Liver (tissue), 9 donors: ENCODE data around the gene HTR3B. TPM values are rescaled to one million over a fixed set of nuclear protein-coding genes. Genes with fewer than 3 reads are reported as not detected.

Experiments used
- DNase-seq: peaks from one replicate; pipeline ENCODE4 v3.0.0-alpha.2; 2017; ENCODE audit warnings: low spot score
- H3K27ac ChIP-seq, 2 donors: one replicate each; pipeline ENCODE4 v1.7.0; 2013; ENCODE audit warnings: inconsistent platforms in 2 of 2, low read length in 2 of 2, control low read depth in 1 of 2, low read depth in 1 of 2, mild to moderate bottlenecking in 1 of 2
- H3K27me3 ChIP-seq, 4 donors: one replicate each; pipeline versions ENCODE4 v1.6.1 to v1.7.0; 2013; ENCODE audit warnings: low read length in 3 of 4, inconsistent platforms in 1 of 4, mild to moderate bottlenecking in 1 of 4, moderate library complexity in 1 of 4; ENCODE audit not compliant: control insufficient read depth in 4 of 4, insufficient read depth in 4 of 4
- H3K36me3 ChIP-seq, 4 donors: one replicate each; pipeline versions ENCODE4 v1.6.1 to v1.7.0; 2013; ENCODE audit warnings: low read length in 3 of 4, mild to moderate bottlenecking in 3 of 4, low read depth in 1 of 4, moderate library complexity in 1 of 4; ENCODE audit not compliant: control insufficient read depth in 4 of 4, insufficient read depth in 3 of 4
- H3K4me1 ChIP-seq, 4 donors: one replicate each; pipeline versions ENCODE4 v1.6.1 to v1.7.0; 2013; ENCODE audit warnings: low read length in 3 of 4, mild to moderate bottlenecking in 3 of 4, moderate library complexity in 1 of 4; ENCODE audit not compliant: control insufficient read depth in 4 of 4, insufficient read depth in 4 of 4
- H3K4me3 ChIP-seq, 3 donors: one replicate each; pipeline versions ENCODE4 v1.6.1 to v1.7.0; 2013; ENCODE audit warnings: low read length in 3 of 3, control low read depth in 1 of 3, low read depth in 1 of 3, mild to moderate bottlenecking in 1 of 3
- H3K9ac ChIP-seq, 2 donors: one replicate each; pipeline ENCODE4 v1.7.0; 2013; ENCODE audit warnings: low read length in 2 of 2, mild to moderate bottlenecking in 2 of 2, moderate library complexity in 2 of 2, control low read depth in 1 of 2, low read depth in 1 of 2
- H3K9me3 ChIP-seq, 4 donors: one replicate each; pipeline versions ENCODE4 v1.6.1 to v1.7.0; 2013; ENCODE audit warnings: low read length in 3 of 4; ENCODE audit not compliant: control insufficient read depth in 4 of 4
- EGR1 ChIP-seq, 2 donors: IDR thresholded peaks; 2 replicates each; pipeline ENCODE4 v1.6.1; 2016 to 2018; ENCODE audit warnings: antibody characterized with exemption in 2 of 2, low read depth in 2 of 2
- FOXA1 ChIP-seq: IDR thresholded peaks from 2 replicates; pipeline ENCODE4 v1.6.1; 2016; ENCODE audit warnings: antibody characterized with exemption
- FOXA2 ChIP-seq: IDR thresholded peaks from 2 replicates; pipeline ENCODE4 v1.6.1; 2016; ENCODE audit warnings: antibody characterized with exemption
- GABPA ChIP-seq, 2 donors: IDR thresholded peaks in 1 of 2; conservative IDR thresholded peaks in 1 of 2; 2 replicates each; pipeline ENCODE4 v1.6.1; 2016; ENCODE audit warnings: antibody characterized with exemption in 2 of 2, mild to moderate bottlenecking in 1 of 2, moderate library complexity in 1 of 2
- HNF4G ChIP-seq: IDR thresholded peaks from 2 replicates; pipeline ENCODE4 v1.6.1; 2016; ENCODE audit warnings: antibody characterized with exemption
- JUND ChIP-seq, 2 donors: IDR thresholded peaks; 2 replicates each; pipeline ENCODE4 v1.6.1; 2016; ENCODE audit warnings: antibody characterized with exemption in 2 of 2
- NR2F2 ChIP-seq: IDR thresholded peaks from 2 replicates; pipeline ENCODE4 v1.6.1; 2016; ENCODE audit warnings: antibody characterized with exemption
- RAD21 ChIP-seq, 2 donors: IDR thresholded peaks; 2 replicates each; pipeline ENCODE4 v1.6.1; 2016; ENCODE audit warnings: antibody characterized with exemption in 2 of 2, mild to moderate bottlenecking in 2 of 2
- RXRA ChIP-seq, 2 donors: IDR thresholded peaks; 2 replicates each; pipeline ENCODE4 v1.6.1; 2017 to 2018; ENCODE audit warnings: antibody characterized with exemption in 2 of 2, mild to moderate bottlenecking in 1 of 2
- SP1 ChIP-seq: IDR thresholded peaks from 2 replicates; pipeline ENCODE4 v1.6.1; 2018; ENCODE audit warnings: antibody characterized with exemption, mild to moderate bottlenecking
- YY1 ChIP-seq: IDR thresholded peaks from 2 replicates; pipeline ENCODE4 v1.6.1; 2016; ENCODE audit warnings: antibody characterized with exemption, mild to moderate bottlenecking
- WGBS: extraction: QIAGEN DNeasy Blood & Tissue Kit; methylation state at CpG from one replicate; pipeline ENCODE4 v1.1.7; 2013; 5-methylcytosine and 5-hydroxymethylcytosine counted together
- polyA plus RNA-seq, 2 donors: library from polyadenylated mRNA; stranded (reverse) in 1 of 2; unstranded in 1 of 2; fragments of 200-250 nt in 1 of 2; fragments of >200 nt in 1 of 2; fragmentation: Nextera tagmentation in 1 of 2; extraction: Ambion mirVana in 1 of 2; gene quantifications; one replicate each; pipeline versions ENCODE4 v1.2.1 to v1.2.3, GENCODE V29; 2013 to 2015
- total RNA-seq, 2 donors: library from RNA; depleted of rRNA; stranded (reverse); fragments of >200 nt; gene quantifications; one replicate each; pipeline ENCODE4 v1.2.3, GENCODE V29; 2014
- TF ChIP-seq, protein P1 (sequence below): IDR thresholded peaks from 2 replicates; pipeline ENCODE4 v1.6.1; 2016; ENCODE audit warnings: antibody characterized with exemption
- TF ChIP-seq, protein P2 (sequence below): IDR thresholded peaks from 2 replicates; pipeline ENCODE4 v1.6.1; 2016; ENCODE audit warnings: antibody characterized with exemption
- TF ChIP-seq, protein P3 (sequence below): fragments of 150-350 bp; IDR thresholded peaks from 2 replicates; pipeline ENCODE4 v1.5.1; 2017; ENCODE audit warnings: improper control_type of control experiment, low read depth, low read length; ENCODE audit not compliant: missing input control
- donor health status: healthy.
- donor health status: healthy.
- donor health status: healthy.
- donor health status: healthy.
- donor health status: healthy.

The HTR3B gene
- total and polyA plus RNA-seq, 4 donors, result not detected

DNA sequence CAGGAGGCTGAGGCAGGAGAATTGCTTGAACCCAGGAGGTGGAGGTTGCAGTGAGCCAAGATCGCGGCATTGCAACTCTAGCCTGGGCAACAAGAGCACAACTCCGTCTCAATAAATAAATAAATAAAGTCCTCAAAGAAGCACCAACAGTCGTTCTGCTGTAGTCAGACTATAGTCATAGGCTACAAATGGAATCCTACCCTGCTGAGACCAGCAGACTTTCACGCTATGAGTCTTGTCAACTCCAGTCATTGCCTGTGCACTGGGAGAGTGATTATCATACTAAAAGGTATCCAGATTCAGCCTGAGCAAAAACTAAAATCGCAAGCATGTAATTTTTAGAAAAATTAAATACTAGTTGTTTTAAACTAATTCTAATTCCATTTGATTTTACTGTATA lies 48.8 kb upstream of the HTR3B start (continued):
- no peak for TF ChIP-seq JUND (IDR thresholded peaks at IDR 0.05)
- no peak for TF ChIP-seq RXRA (IDR thresholded peaks at IDR 0.05)
- TF ChIP-seq EGR1 (IDR thresholded peaks at IDR 0.05; ENCODE audit: low read depth in 2 of 2), result no peak
- no peak for TF ChIP-seq NR2F2
- TF ChIP-seq SP1, result no peak

DNA sequence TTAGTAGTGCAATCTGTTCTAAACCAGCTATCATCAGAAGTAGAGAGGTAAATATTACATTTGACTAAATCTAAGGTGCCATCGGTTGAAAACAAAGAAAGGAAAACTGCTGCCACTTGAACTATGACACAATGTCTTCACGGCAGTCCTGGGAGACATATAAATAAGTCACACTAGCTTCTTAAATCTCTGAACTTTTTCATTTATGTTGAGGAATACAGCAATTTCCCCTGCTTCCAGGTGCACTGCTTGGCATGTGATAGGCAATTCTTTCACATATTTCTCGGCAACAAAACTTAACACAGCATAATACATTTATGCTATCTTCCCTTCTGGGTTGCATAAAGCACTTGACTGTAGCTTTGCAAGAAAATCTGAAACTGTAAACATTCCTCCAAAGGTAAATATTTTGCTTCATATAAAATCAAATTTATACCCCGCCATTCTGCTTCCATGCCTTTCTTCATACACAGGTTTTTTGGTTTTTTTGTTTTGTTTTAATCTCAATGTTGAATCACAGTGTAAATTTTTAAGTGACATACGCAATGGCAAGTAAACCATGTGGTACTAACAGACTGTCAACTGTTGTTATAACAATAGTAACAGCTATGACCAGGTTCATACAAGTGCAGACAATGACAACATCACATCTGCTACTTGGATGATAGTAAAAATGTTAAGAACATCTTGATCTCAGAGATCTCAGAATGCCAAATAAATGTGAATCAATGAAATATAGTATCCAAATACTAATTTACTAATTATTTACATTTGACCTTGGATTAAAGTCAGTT lies 47.4 kb upstream of the HTR3B start:
- no peak overlapping the region for H3K27ac ChIP-seq
- H3K36me3 ChIP-seq, result peaks cover 0 to 3% (median 0%) of the 10 kb centered on the region in 4 donors
- no peak for DNase-seq
- 63% methylated on average over 5 of the region's 5 CpGs for whole genome bisulfite sequencing
- no peak overlapping the region for H3K4me3 ChIP-seq
- peaks cover 3 to 11% (median 5%) of the 10 kb centered on the region in 4 donors for H3K4me1 ChIP-seq
- TF ChIP-seq RXRA (IDR thresholded peaks at IDR 0.05) (no peak), NR2F2 (no peak), GABPA (IDR thresholded peaks at IDR 0.05 in 1 of 2, conservative IDR thresholded peaks at IDR 0.05 in 1 of 2) (no peak)
- TF ChIP-seq, protein P1, sequence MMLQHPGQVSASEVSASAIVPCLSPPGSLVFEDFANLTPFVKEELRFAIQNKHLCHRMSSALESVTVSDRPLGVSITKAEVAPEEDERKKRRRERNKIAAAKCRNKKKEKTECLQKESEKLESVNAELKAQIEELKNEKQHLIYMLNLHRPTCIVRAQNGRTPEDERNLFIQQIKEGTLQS, result no peak
- TF ChIP-seq, protein P2, sequence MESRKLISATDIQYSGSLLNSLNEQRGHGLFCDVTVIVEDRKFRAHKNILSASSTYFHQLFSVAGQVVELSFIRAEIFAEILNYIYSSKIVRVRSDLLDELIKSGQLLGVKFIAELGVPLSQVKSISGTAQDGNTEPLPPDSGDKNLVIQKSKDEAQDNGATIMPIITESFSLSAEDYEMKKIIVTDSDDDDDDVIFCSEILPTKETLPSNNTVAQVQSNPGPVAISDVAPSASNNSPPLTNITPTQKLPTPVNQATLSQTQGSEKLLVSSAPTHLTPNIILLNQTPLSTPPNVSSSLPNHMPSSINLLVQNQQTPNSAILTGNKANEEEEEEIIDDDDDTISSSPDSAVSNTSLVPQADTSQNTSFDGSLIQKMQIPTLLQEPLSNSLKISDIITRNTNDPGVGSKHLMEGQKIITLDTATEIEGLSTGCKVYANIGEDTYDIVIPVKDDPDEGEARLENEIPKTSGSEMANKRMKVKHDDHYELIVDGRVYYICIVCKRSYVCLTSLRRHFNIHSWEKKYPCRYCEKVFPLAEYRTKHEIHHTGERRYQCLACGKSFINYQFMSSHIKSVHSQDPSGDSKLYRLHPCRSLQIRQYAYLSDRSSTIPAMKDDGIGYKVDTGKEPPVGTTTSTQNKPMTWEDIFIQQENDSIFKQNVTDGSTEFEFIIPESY, result no peak
- no peaks in the 10 kb centered on the region for H3K27me3 ChIP-seq
- no peaks in the 10 kb centered on the region for H3K9me3 ChIP-seq
- no peak overlapping the region for H3K9ac ChIP-seq

DNA sequence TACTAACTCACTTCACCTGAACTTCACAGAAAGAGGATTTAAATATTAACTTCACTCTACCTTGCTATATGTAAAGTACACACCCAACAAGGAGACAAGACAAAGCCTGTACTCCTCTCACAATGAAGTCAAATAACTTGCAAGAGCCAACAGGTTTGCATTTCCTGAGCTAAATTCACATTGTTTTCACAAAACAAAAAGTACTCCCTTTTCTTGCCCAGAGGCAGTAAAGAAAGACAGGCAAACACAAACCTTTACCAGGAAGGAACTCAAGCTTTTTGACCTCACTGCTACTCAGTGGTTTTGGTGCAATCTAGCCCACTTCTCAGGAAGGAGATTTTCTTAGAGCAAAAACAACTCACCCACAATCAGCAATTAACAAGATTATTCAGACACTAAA lies 44.9 kb upstream of the HTR3B start:
- Histone ChIP-seq H3K27ac (no peak overlapping the region), H3K36me3 (no peaks in the 10 kb centered on the region)
- TF ChIP-seq YY1, result no peak
- TF ChIP-seq EGR1 (IDR thresholded peaks at IDR 0.05; ENCODE audit: low read depth in 2 of 2), result no peak
- TF ChIP-seq RAD21 (IDR thresholded peaks at IDR 0.05), result no peak

DNA sequence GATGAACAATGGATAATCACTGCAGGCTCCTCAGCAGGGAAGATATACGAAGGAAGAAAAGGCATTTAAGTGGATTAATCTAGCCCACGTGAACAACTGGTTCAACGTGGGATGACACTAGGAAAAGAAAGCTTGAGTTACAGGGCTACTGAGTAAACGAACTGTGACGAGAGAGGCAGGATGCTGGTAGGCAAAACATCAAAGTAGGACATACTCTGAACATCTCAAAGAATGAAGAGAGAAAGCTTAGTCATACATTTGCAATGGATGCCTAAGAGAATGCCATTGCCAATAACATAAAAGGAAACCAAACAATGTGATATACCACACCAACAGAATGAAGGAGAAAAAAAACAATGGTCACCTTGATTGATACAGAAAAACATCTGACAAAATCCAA lies 42.2 kb upstream of the HTR3B start:
- WGBS, result 85% methylated on average over 5 of the region's 5 CpGs
- Histone ChIP-seq H3K4me1 (peaks cover 3 to 20% (median 10%) of the 10 kb centered on the region in 4 donors), H3K9me3 (no peaks in the 10 kb centered on the region), H3K4me3 (no peak overlapping the region), H3K27me3 (no peaks in the 10 kb centered on the region), H3K27ac (no peak overlapping the region), H3K36me3 (no peaks in the 10 kb centered on the region), H3K9ac (no peak overlapping the region)
- no peak for DNase-seq
- TF ChIP-seq, protein P2, result no peak
- TF ChIP-seq, protein P3, sequence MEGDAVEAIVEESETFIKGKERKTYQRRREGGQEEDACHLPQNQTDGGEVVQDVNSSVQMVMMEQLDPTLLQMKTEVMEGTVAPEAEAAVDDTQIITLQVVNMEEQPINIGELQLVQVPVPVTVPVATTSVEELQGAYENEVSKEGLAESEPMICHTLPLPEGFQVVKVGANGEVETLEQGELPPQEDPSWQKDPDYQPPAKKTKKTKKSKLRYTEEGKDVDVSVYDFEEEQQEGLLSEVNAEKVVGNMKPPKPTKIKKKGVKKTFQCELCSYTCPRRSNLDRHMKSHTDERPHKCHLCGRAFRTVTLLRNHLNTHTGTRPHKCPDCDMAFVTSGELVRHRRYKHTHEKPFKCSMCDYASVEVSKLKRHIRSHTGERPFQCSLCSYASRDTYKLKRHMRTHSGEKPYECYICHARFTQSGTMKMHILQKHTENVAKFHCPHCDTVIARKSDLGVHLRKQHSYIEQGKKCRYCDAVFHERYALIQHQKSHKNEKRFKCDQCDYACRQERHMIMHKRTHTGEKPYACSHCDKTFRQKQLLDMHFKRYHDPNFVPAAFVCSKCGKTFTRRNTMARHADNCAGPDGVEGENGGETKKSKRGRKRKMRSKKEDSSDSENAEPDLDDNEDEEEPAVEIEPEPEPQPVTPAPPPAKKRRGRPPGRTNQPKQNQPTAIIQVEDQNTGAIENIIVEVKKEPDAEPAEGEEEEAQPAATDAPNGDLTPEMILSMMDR, result no peak
- TF ChIP-seq JUND (IDR thresholded peaks at IDR 0.05) (no peak), YY1 (no peak), NR2F2 (no peak), RXRA (IDR thresholded peaks at IDR 0.05) (no peak), RAD21 (IDR thresholded peaks at IDR 0.05) (no peak), FOXA1 (no peak), HNF4G (no peak), GABPA (IDR thresholded peaks at IDR 0.05 in 1 of 2, conservative IDR thresholded peaks at IDR 0.05 in 1 of 2) (no peak), FOXA2 (no peak)
- TF ChIP-seq, protein P1, result no peak

More for the DNA sequence above, 44.9 kb upstream of the HTR3B start:
- Histone ChIP-seq H3K4me1 (peaks cover 3 to 15% (median 5%) of the 10 kb centered on the region in 4 donors), H3K9me3 (no peaks in the 10 kb centered on the region), H3K4me3 (no peak overlapping the region), H3K9ac (no peak overlapping the region), H3K27me3 (no peaks in the 10 kb centered on the region)
- DNase-seq, result no peak
